CD1c-positive myeloid dendritic cell (primary cell): ENCODE results near the gene ATP8B1.

ENCODE experiments used
- DNase-seq: peaks from one replicate; pipeline ENCODE4 v3.0.0-alpha.2; 2016; ENCODE audit errors: extremely low spot score

ATP8B1 gene

GRCh38 chr18:57819119-57819518, 16.0 kb upstream of the ATP8B1 start:
- no peak for DNase-seq

GRCh38 chr18:57816208-57816954, 13.3 kb upstream of the ATP8B1 start:
- no peak for DNase-seq

- no peak for DNase-seq
These were observed 11.4 kb upstream of the ATP8B1 start for GRCh38 chr18:57814555-57814954.

GRCh38 chr18:57813245-57813644, 10.1 kb upstream of the ATP8B1 start:
- no peak for DNase-seq

- no peak for DNase-seq
These were observed 9.0 kb upstream of the ATP8B1 start for GRCh38 chr18:57812126-57812477.

GRCh38 chr18:57811477-57812125, 8.5 kb upstream of the ATP8B1 start:
- DNase-seq = no peak

GRCh38 chr18:57809190-57809589, 6.1 kb upstream of the ATP8B1 start:
- no peak for DNase-seq

- DNase-seq = no peak
These were observed 4.4 kb upstream of the ATP8B1 start for GRCh38 chr18:57807336-57808117.

GRCh38 chr18:57806978-57807285, 3.8 kb upstream of the ATP8B1 start:
- no peak for DNase-seq

- DNase-seq = peak; percentile 60
These were observed 3.3 kb upstream of the ATP8B1 start for GRCh38 chr18:57806201-57806977.

GRCh38 chr18:57805117-57805516, 2.0 kb upstream of the ATP8B1 start:
- DNase-seq = no peak

GRCh38 chr18:57804557-57804956, 1.4 kb upstream of the ATP8B1 start:
- no peak for DNase-seq

GRCh38 chr18:57802213-57803102, 657 bp downstream of the ATP8B1 start:
- DNase-seq = no peak

GRCh38 chr18:57801761-57802212, 1.3 kb downstream of the ATP8B1 start:
- no peak for DNase-seq

GRCh38 chr18:57801325-57801724, 1.8 kb downstream of the ATP8B1 start:
- DNase-seq = no peak

- DNase-seq = no peak
These were observed 4.3 kb downstream of the ATP8B1 start for GRCh38 chr18:57798713-57799373.

- no peak for DNase-seq
These were observed 5.9 kb downstream of the ATP8B1 start for GRCh38 chr18:57797209-57797651.

- DNase-seq = no peak
These were observed 8.0 kb downstream of the ATP8B1 start for GRCh38 chr18:57794951-57795728.

GRCh38 chr18:57793302-57793986, 9.7 kb downstream of the ATP8B1 start:
- no peak for DNase-seq
